Hepatocyte (in vitro differentiated cells): ENCODE data around the gene ATMIN.

Source experiments
- EZH2 ChIP-seq: fragments of 200-600 bp; sonication (generic); IDR thresholded peaks from 2 replicates; pipeline ENCODE4 v1.6.1; 2016; ENCODE audit warnings: antibody characterized with exemption, mild to moderate bottlenecking, borderline replicate concordance
- TF ChIP-seq, protein P1 (sequence below): fragments of 200-600 bp; sonication (generic); IDR thresholded peaks from 2 replicates; pipeline ENCODE4 v1.5.1; 2016; ENCODE audit warnings: antibody characterized with exemption, mild to moderate bottlenecking; ENCODE audit not compliant: poor library complexity

DNA sequence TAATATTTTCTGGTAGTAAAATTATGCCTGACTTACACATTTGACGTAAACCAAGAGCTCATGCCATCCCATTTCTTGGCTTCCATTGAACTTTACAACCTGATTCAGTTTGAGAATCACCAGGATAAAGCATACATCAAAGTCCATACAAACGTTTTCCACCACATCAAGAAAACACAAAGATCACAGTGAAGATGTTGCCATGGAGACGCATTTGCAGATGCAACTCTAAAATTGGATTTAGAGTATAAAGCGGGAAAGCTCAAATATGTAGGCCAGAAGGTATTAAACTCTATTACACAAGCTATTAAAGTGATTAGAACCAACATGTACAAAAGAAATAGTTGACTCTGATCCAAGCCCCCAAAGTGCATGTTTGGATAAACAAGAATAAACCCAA, 31.0 kb downstream of the ATMIN start:
- TF ChIP-seq EZH2 = no peak
- TF ChIP-seq, protein P1, sequence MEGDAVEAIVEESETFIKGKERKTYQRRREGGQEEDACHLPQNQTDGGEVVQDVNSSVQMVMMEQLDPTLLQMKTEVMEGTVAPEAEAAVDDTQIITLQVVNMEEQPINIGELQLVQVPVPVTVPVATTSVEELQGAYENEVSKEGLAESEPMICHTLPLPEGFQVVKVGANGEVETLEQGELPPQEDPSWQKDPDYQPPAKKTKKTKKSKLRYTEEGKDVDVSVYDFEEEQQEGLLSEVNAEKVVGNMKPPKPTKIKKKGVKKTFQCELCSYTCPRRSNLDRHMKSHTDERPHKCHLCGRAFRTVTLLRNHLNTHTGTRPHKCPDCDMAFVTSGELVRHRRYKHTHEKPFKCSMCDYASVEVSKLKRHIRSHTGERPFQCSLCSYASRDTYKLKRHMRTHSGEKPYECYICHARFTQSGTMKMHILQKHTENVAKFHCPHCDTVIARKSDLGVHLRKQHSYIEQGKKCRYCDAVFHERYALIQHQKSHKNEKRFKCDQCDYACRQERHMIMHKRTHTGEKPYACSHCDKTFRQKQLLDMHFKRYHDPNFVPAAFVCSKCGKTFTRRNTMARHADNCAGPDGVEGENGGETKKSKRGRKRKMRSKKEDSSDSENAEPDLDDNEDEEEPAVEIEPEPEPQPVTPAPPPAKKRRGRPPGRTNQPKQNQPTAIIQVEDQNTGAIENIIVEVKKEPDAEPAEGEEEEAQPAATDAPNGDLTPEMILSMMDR = no peak
